Gastrocnemius medialis (tissue), 4 donors: ENCODE measurements around the gene NRROS. TPM values are rescaled to one million over a fixed set of nuclear protein-coding genes. Genes with fewer than 3 reads are reported as not detected.
"Not testable (repeated sequence)": the region's sequence is repeated elsewhere in the genome, so short reads cannot be mapped to it uniquely, and the experiment has no call there.

Experiments
- ATAC-seq, 2 donors: fragments of 150-250 bp; one replicate each; pipeline ENCODE4 v1.9.1; 2016
- DNase-seq, 2 donors: peaks; one replicate each; pipeline ENCODE4 v3.0.0-alpha.2; 2019
- H3K27ac ChIP-seq, 4 donors: fragments of 200-600 bp; sonication (generic); 1 replicate in 1 of 4; 2 replicates in 3 of 4; pipeline ENCODE4 v1.5.1; 2016 to 2018; ENCODE audit warnings: mild to moderate bottlenecking in 2 of 4, moderate library complexity in 1 of 4
- H3K27me3 ChIP-seq, 3 donors: fragments of 200-600 bp; sonication (generic) in 2 of 3; 1 replicate in 1 of 3; 2 replicates in 2 of 3; pipeline versions ENCODE4 v1.5.1 to v1.6.0; 2016 to 2019; ENCODE audit warnings: mild to moderate bottlenecking in 1 of 3, moderate library complexity in 1 of 3
- H3K36me3 ChIP-seq, 2 donors: fragments of 200-600 bp; sonication (generic) in 1 of 2; one replicate each; pipeline ENCODE4 v1.5.1; 2017 to 2018
- H3K4me1 ChIP-seq, 2 donors: fragments of 200-600 bp; sonication (generic) in 1 of 2; one replicate each; pipeline ENCODE4 v1.5.1; 2016 to 2017; ENCODE audit warnings: mild to moderate bottlenecking in 2 of 2
- H3K4me3 ChIP-seq, 4 donors: fragments of 200-600 bp; sonication (generic) in 3 of 4; 1 replicate in 1 of 4; 2 replicates in 3 of 4; pipeline ENCODE4 v1.5.1; 2016 to 2019; ENCODE audit warnings: mild to moderate bottlenecking in 2 of 4
- H3K9me3 ChIP-seq, 3 donors: fragments of 200-600 bp; sonication (generic) in 2 of 3; 1 replicate in 1 of 3; 2 replicates in 2 of 3; pipeline ENCODE4 v1.5.1; 2016 to 2019
- CTCF ChIP-seq, 5 experiments: fragments of 450-650 bp in 3 of 5; fragments of 200-600 bp in 2 of 5; sonication (generic) in 2 of 5; IDR thresholded peaks in 4 of 5; conservative IDR thresholded peaks in 1 of 5; 1 replicate in 4 of 5; 2 replicates in 1 of 5; pipeline ENCODE4 v1.5.1; 2016 to 2019; ENCODE audit warnings: antibody characterized with exemption in 5 of 5, mild to moderate bottlenecking in 3 of 5, moderate library complexity in 3 of 5
- POLR2A ChIP-seq, 2 donors: fragments of 450-650 bp; IDR thresholded peaks; one replicate each; pipeline ENCODE4 v1.6.1; 2017; ENCODE audit warnings: antibody characterized with exemption in 2 of 2, mild to moderate bottlenecking in 2 of 2, moderate library complexity in 2 of 2
- in situ Hi-C, 4 donors: fragments of 200-750 bp; cut with MboI; loops; one replicate each; pipeline versions ENCODE4 v1.15.0 to v1.8.0; 2017; ENCODE audit warnings: low sequenced_read_pairs in 4 of 4
- intact Hi-C: fragments of 100-400 bp; cut with DNase I; formaldehyde crosslinking; loops from one replicate; pipeline ENCODE4 v1.15.1; 2023; ENCODE audit warnings: low total_unique reads
- total RNA-seq, 4 donors: library from RNA; depleted of rRNA; stranded (reverse); fragments of >200 nt; gene quantifications; one replicate each; pipeline versions ENCODE4 v1.1.0 to v1.2.3, GENCODE V29; 2016

NRROS gene
- total RNA-seq, 4 donors from 2014 or later, result 0.31 to 1.7 (median 0.96) TPM

GRCh38 chr3:196634224-196634623, 5.3 kb upstream of the NRROS start:
- Histone ChIP-seq H3K4me3 (no peak overlapping the region), H3K9me3 (no peaks in the 10 kb centered on the region), H3K36me3 (no peaks in the 10 kb centered on the region), H3K4me1 (peaks cover 5% of the 10 kb centered on the region in 2 donors), H3K27me3 (peaks cover 0 to 5% (median 0%) of the 10 kb centered on the region in 3 donors), H3K27ac (peak overlapping the region in 1 of 4 donors; percentile 65)
- DNase-seq, result peak; percentile 19 to 35
- no peak for ATAC-seq
- TF ChIP-seq CTCF (IDR thresholded peaks at IDR 0.05 in 4 of 5, conservative IDR thresholded peaks at IDR 0.05 in 1 of 5) (no peak), POLR2A (IDR thresholded peaks at IDR 0.05) (no peak)
- intact Hi-C loops, result no loop called here
- in situ Hi-C loops, result no loop called here

- DNase-seq, result no peak
- intact Hi-C loops (no loop called here), in situ Hi-C loops (no loop called here)
- H3K9me3 ChIP-seq, result no peaks in the 10 kb centered on the region
- H3K4me3 ChIP-seq, result no peak overlapping the region
- peaks cover 3 to 9% (median 6%) of the 10 kb centered on the region in 3 donors for H3K27me3 ChIP-seq
- peaks cover 5% of the 10 kb centered on the region in 2 donors for H3K4me1 ChIP-seq
- TF ChIP-seq CTCF (IDR thresholded peaks at IDR 0.05 in 4 of 5, conservative IDR thresholded peaks at IDR 0.05 in 1 of 5), result no peak
- TF ChIP-seq POLR2A (IDR thresholded peaks at IDR 0.05), result no peak
- ATAC-seq, result no peak
- no peak overlapping the region for H3K27ac ChIP-seq
- no peaks in the 10 kb centered on the region for H3K36me3 ChIP-seq
These were observed 4.7 kb upstream of the NRROS start for GRCh38 chr3:196634829-196635228.

GRCh38 chr3:196636369-196637349, 2.8 kb upstream of the NRROS start:
- ATAC-seq (no peak), DNase-seq (no peak)
- H3K4me3 ChIP-seq, result no peak overlapping the region
- H3K27ac ChIP-seq, result no peak overlapping the region
- in situ Hi-C loops, result no loop called here
- no peak for TF ChIP-seq CTCF (IDR thresholded peaks at IDR 0.05 in 4 of 5, conservative IDR thresholded peaks at IDR 0.05 in 1 of 5)
- TF ChIP-seq POLR2A (IDR thresholded peaks at IDR 0.05), result no peak
- no peaks in the 10 kb centered on the region for H3K36me3 ChIP-seq
- H3K4me1 ChIP-seq, result peaks cover 3 to 4% of the 10 kb centered on the region in 2 donors
- intact Hi-C loops, result no loop called here
- H3K27me3 ChIP-seq, result peaks cover 10 to 20% (median 14%) of the 10 kb centered on the region in 3 donors
- H3K9me3 ChIP-seq, result no peaks in the 10 kb centered on the region

GRCh38 chr3:196637941-196638340, 1.6 kb upstream of the NRROS start:
- in situ Hi-C loops, intact Hi-C loops, H3K4me1 ChIP-seq, ATAC-seq, H3K27ac ChIP-seq, H3K4me3 ChIP-seq, H3K36me3 ChIP-seq, DNase-seq, H3K9me3 ChIP-seq: not testable (repeated sequence)
- H3K27me3 ChIP-seq, result peaks cover 10 to 20% (median 14%) of the 10 kb centered on the region in 3 donors

GRCh38 chr3:196638861-196639482, 522 bp upstream of the NRROS start:
- TF ChIP-seq CTCF (IDR thresholded peaks at IDR 0.05 in 4 of 5, conservative IDR thresholded peaks at IDR 0.05 in 1 of 5) (no peak), POLR2A (IDR thresholded peaks at IDR 0.05) (no peak)
- intact Hi-C loops (no loop called here), in situ Hi-C loops (no loop called here)
- Histone ChIP-seq H3K4me1 (no peaks in the 10 kb centered on the region), H3K27me3 (peaks cover 10 to 20% (median 14%) of the 10 kb centered on the region in 3 donors), H3K4me3 (peak overlapping the region; percentile 54 to 68 (median 58)), H3K27ac (peak overlapping the region in 3 of 4 donors; percentile 42 to 72 (median 43)), H3K36me3 (no peaks in the 10 kb centered on the region), H3K9me3 (no peaks in the 10 kb centered on the region)
- DNase-seq (no peak), ATAC-seq (peak in 1 of 2 donors; percentile 9)
